Thymus (tissue), 11 donors: ENCODE measurements around the gene EIF4EBP2. TPM values are rescaled to one million over a fixed set of nuclear protein-coding genes. Genes with fewer than 3 reads are reported as not detected.

ENCODE experiments used
- DNase-seq, 9 donors: peaks; one replicate each; pipeline ENCODE4 v3.0.0-alpha.2; 2013; ENCODE audit warnings: low spot score in 9 of 9, low read depth in 6 of 9, missing footprints in 1 of 9
- H3K27ac ChIP-seq, 2 donors: one replicate each; pipeline ENCODE4 v1.5.1; 2013; ENCODE audit warnings: control low read depth in 1 of 2, low read depth in 1 of 2, low read length in 1 of 2, mild to moderate bottlenecking in 1 of 2, moderate library complexity in 1 of 2
- H3K27me3 ChIP-seq, 2 donors: one replicate each; pipeline ENCODE4 v1.5.1; 2013; ENCODE audit warnings: low read length in 1 of 2; ENCODE audit not compliant: control insufficient read depth in 2 of 2, insufficient read depth in 1 of 2
- H3K36me3 ChIP-seq, 2 donors: one replicate each; pipeline ENCODE4 v1.5.1; 2013; ENCODE audit warnings: low read length in 1 of 2, mild to moderate bottlenecking in 1 of 2, moderate library complexity in 1 of 2; ENCODE audit not compliant: control insufficient read depth in 2 of 2, insufficient read depth in 2 of 2
- H3K4me1 ChIP-seq, 2 donors: one replicate each; pipeline ENCODE4 v1.5.1; 2013; ENCODE audit warnings: low read length in 2 of 2; ENCODE audit not compliant: control insufficient read depth in 2 of 2, insufficient read depth in 2 of 2
- H3K4me3 ChIP-seq, 2 donors: one replicate each; pipeline ENCODE4 v1.5.1; 2013; ENCODE audit warnings: low read length in 2 of 2, control low read depth in 1 of 2, mild to moderate bottlenecking in 1 of 2
- H3K9me3 ChIP-seq, 2 donors: one replicate each; pipeline ENCODE4 v1.5.1; 2013; ENCODE audit warnings: low read length in 1 of 2, mild to moderate bottlenecking in 1 of 2; ENCODE audit not compliant: control insufficient read depth in 2 of 2, insufficient read depth in 1 of 2
- WGBS: extraction: QIAGEN DNeasy Blood & Tissue Kit; methylation state at CpG from one replicate; pipeline ENCODE4 v1.1.7; 2013; 5-methylcytosine and 5-hydroxymethylcytosine counted together
- polyA plus RNA-seq: library from polyadenylated mRNA; stranded (reverse); fragments of 200-250 nt; gene quantifications from one replicate; pipeline ENCODE4 v1.2.3, GENCODE V29; 2013
- total RNA-seq: library from RNA; stranded (reverse); fragments of 120-200 nt; gene quantifications from one replicate; pipeline ENCODE4 v1.2.4, GENCODE V29; 2013
- donor health status: healthy.

EIF4EBP2 gene
- total and polyA plus RNA-seq, 2 donors: 18.9 to 32.1 TPM

- Histone ChIP-seq H3K27me3 (peaks cover 0 to 14% of the 10 kb centered on the region in 2 donors), H3K4me1 (no peaks in the 10 kb centered on the region), H3K4me3 (no peak overlapping the region), H3K36me3 (peaks cover 8 to 20% of the 10 kb centered on the region in 2 donors), H3K9me3 (no peaks in the 10 kb centered on the region), H3K27ac (no peak overlapping the region)
- no peak for DNase-seq
- 96% methylated on average over 9 of the region's 9 CpGs for WGBS
Observed at GRCh38 chr10:70433581-70434280, 29.8 kb downstream of the EIF4EBP2 start.

GRCh38 chr10:70435241-70436085 lies 31.5 kb downstream of the EIF4EBP2 start:
- H3K27ac ChIP-seq: no peak overlapping the region
- H3K4me3 ChIP-seq: no peak overlapping the region
- H3K9me3 ChIP-seq: no peaks in the 10 kb centered on the region
- no peak for DNase-seq
- 98% methylated on average over 19 of the region's 19 CpGs for WGBS
- peaks cover 0 to under 1% of the 10 kb centered on the region in 2 donors for H3K4me1 ChIP-seq
- H3K27me3 ChIP-seq: peaks cover 14 to 31% of the 10 kb centered on the region in 2 donors
- peaks cover under 1 to 13% of the 10 kb centered on the region in 2 donors for H3K36me3 ChIP-seq

- Histone ChIP-seq H3K27me3 (peaks cover 35 to 54% of the 10 kb centered on the region in 2 donors), H3K9me3 (peaks cover 0 to 6% of the 10 kb centered on the region in 2 donors), H3K27ac (no peak overlapping the region), H3K4me1 (peaks cover 4 to 7% of the 10 kb centered on the region in 2 donors), H3K36me3 (peaks cover 0 to 7% of the 10 kb centered on the region in 2 donors), H3K4me3 (no peak overlapping the region)
- no peak for DNase-seq
- 67% methylated on average over 5 of the region's 5 CpGs for WGBS
Observed at GRCh38 chr10:70437721-70438120, 33.8 kb downstream of the EIF4EBP2 start.

- H3K27ac ChIP-seq: no peak overlapping the region
- H3K4me1 ChIP-seq: peaks cover 4 to 7% of the 10 kb centered on the region in 2 donors
- 6% methylated on average over 69 of the region's 69 CpGs for WGBS
- peaks cover 0 to 10% of the 10 kb centered on the region in 2 donors for H3K9me3 ChIP-seq
- no peak overlapping the region for H3K4me3 ChIP-seq
- DNase-seq: no peak
- peaks cover 35 to 79% of the 10 kb centered on the region in 2 donors for H3K27me3 ChIP-seq
- H3K36me3 ChIP-seq: peaks cover 0 to 4% of the 10 kb centered on the region in 2 donors
Observed at GRCh38 chr10:70440296-70441160, 36.6 kb downstream of the EIF4EBP2 start.

- no peak within 1 kb of the TSS for H3K4me3 ChIP-seq
- WGBS: 8% methylated on average over 60 of the region's 60 CpGs
- H3K4me1 ChIP-seq: peaks cover 4 to 7% of the 10 kb centered on the region in 2 donors
- H3K27me3 ChIP-seq: peaks cover 35 to 84% of the 10 kb centered on the region in 2 donors
- no peak for DNase-seq
- H3K27ac ChIP-seq: no peak within 1 kb of the TSS
- H3K36me3 ChIP-seq: no peaks in the 10 kb centered on the region
- H3K9me3 ChIP-seq: peaks cover 0 to 10% of the 10 kb centered on the region in 2 donors
Observed at GRCh38 chr10:70441161-70441894, 37.4 kb downstream of the EIF4EBP2 start, which contains the start of gene NODAL. Gene NODAL (minus strand): TSS chr10:70441681. CDS start chr10:70441667, 14 bp downstream.

GRCh38 chr10:70441895-70442309 lies 38.0 kb downstream of the EIF4EBP2 start:
- WGBS: 26% methylated on average over 12 of the region's 12 CpGs
- Histone ChIP-seq H3K27ac (no peak overlapping the region), H3K4me1 (peaks cover 4 to 7% of the 10 kb centered on the region in 2 donors), H3K9me3 (peaks cover 0 to 10% of the 10 kb centered on the region in 2 donors), H3K27me3 (peaks cover 35 to 83% of the 10 kb centered on the region in 2 donors), H3K36me3 (no peaks in the 10 kb centered on the region), H3K4me3 (no peak overlapping the region)
- DNase-seq: no peak

- no peak overlapping the region for H3K27ac ChIP-seq
- peaks cover 35 to 82% of the 10 kb centered on the region in 2 donors for H3K27me3 ChIP-seq
- DNase-seq: no peak
- 93% methylated on average over 6 of the region's 6 CpGs for WGBS
- peaks cover 0 to 10% of the 10 kb centered on the region in 2 donors for H3K9me3 ChIP-seq
- no peaks in the 10 kb centered on the region for H3K36me3 ChIP-seq
- H3K4me3 ChIP-seq: no peak overlapping the region
- H3K4me1 ChIP-seq: peaks cover 4 to 7% of the 10 kb centered on the region in 2 donors
Observed at GRCh38 chr10:70442332-70442988, 38.5 kb downstream of the EIF4EBP2 start.

GRCh38 chr10:70444744-70445143 lies 40.8 kb downstream of the EIF4EBP2 start:
- no peak for DNase-seq
- Histone ChIP-seq H3K27me3 (peaks cover 29 to 60% of the 10 kb centered on the region in 2 donors), H3K36me3 (no peaks in the 10 kb centered on the region), H3K4me3 (no peak overlapping the region), H3K27ac (no peak overlapping the region), H3K4me1 (peaks cover 4 to 7% of the 10 kb centered on the region in 2 donors), H3K9me3 (peaks cover 0 to 10% of the 10 kb centered on the region in 2 donors)
- 91% methylated on average over 4 of the region's 4 CpGs for WGBS
